GM19328 (cell line): ENCODE results near the gene RIMBP3B.
"Not testable (repeated sequence)": the region's sequence is repeated elsewhere in the genome, so short reads cannot be mapped to it uniquely, and the experiment has no call there.

Source experiments
- ATAC-seq: cut with Tn5 transposase; IDR thresholded peaks from one replicate; pipeline ENCODE4 v1.9.1; 2021; ENCODE audit warnings: mild to moderate bottlenecking, moderate library complexity; ENCODE audit not compliant: unreplicated experiment

The RIMBP3B gene, protein sequence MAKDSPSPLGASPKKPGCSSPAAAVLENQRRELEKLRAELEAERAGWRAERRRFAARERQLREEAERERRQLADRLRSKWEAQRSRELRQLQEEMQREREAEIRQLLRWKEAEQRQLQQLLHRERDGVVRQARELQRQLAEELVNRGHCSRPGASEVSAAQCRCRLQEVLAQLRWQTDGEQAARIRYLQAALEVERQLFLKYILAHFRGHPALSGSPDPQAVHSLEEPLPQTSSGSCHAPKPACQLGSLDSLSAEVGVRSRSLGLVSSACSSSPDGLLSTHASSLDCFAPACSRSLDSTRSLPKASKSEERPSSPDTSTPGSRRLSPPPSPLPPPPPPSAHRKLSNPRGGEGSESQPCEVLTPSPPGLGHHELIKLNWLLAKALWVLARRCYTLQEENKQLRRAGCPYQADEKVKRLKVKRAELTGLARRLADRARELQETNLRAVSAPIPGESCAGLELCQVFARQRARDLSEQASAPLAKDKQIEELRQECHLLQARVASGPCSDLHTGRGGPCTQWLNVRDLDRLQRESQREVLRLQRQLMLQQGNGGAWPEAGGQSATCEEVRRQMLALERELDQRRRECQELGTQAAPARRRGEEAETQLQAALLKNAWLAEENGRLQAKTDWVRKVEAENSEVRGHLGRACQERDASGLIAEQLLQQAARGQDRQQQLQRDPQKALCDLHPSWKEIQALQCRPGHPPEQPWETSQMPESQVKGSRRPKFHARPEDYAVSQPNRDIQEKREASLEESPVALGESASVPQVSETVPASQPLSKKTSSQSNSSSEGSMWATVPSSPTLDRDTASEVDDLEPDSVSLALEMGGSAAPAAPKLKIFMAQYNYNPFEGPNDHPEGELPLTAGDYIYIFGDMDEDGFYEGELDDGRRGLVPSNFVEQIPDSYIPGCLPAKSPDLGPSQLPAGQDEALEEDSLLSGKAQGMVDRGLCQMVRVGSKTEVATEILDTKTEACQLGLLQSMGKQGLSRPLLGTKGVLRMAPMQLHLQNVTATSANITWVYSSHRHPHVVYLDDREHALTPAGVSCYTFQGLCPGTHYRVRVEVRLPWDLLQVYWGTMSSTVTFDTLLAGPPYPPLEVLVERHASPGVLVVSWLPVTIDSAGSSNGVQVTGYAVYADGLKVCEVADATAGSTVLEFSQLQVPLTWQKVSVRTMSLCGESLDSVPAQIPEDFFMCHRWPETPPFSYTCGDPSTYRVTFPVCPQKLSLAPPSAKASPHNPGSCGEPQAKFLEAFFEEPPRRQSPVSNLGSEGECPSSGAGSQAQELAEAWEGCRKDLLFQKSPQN (N-terminal part only)

GRCh38 chr22:21383701-21384467, at the start of gene RIMBP3B:
Gene RIMBP3B, plus strand, starts transcription at chr22:21383751. Its CDS starts 108 bp downstream, at chr22:21383859.
- ATAC-seq, result not testable (repeated sequence)

DNA sequence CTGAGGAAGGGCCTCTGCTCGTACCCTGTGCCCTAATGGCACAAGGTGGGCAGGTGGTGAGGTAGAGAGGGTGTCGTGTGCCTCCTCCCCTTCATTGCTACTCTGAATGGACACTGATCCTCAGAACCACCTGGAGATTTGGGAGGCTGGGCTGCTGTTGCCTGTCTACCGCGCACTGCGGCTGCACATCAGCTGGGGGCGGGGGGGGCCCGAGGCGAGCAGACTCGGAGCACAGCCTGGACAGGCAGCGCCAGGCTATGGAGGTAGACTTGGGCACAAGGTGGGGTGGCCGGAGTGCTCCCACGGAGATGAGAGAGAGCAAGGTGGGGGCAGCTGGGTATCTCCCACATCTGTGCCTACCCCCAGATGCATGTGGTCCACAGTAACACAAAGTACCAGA, 26.0 kb upstream of the RIMBP3B start:
- ATAC-seq, result not testable (repeated sequence)

DNA sequence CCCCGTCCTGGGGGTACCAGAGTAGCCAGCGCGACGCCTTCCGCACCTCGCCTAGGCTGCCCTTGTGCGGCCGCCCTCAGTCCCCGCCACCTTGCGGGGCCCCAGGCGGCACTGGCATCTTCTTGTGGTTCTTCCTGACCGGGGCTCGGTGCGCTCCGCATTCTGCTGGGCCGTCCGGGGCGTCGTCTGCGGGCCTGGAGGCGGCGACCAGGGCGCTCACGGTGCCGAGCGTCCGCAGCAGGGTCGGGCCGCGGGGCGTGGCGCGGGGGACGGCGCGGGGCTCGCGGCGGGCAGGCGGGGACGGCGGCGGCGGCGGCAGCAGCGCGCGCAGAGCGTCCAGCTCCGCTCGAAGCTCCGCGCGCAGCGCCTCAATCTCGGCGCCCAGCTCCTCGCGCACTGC, 23.0 kb upstream of the RIMBP3B start:
- not testable (repeated sequence) for ATAC-seq

GRCh38 chr22:21362473-21362872, 21.1 kb upstream of the RIMBP3B start:
- ATAC-seq, result not testable (repeated sequence)

DNA sequence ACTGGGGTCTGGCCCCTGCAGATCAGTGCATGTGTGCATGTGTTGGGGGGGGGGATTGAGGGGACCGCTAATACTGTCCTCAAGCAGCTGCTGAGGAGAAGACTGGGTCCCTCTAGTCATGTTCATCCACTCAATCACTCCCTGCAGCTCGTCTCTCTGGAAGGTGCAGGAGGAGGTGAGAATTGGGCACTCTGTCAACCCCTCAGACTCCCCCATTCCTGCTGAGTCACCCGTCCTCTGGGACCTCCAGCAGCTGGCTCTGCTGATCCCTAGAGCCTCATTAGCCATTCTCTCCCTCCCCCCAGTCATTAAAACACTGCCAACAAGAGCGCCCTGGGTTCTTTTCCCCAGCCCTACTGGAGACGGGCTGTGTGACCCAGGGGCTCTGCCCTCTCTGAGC, 20.5 kb upstream of the RIMBP3B start:
- not testable (repeated sequence) for ATAC-seq

GRCh38 chr22:21363803-21364202, 19.7 kb upstream of the RIMBP3B start:
- not testable (repeated sequence) for ATAC-seq

DNA sequence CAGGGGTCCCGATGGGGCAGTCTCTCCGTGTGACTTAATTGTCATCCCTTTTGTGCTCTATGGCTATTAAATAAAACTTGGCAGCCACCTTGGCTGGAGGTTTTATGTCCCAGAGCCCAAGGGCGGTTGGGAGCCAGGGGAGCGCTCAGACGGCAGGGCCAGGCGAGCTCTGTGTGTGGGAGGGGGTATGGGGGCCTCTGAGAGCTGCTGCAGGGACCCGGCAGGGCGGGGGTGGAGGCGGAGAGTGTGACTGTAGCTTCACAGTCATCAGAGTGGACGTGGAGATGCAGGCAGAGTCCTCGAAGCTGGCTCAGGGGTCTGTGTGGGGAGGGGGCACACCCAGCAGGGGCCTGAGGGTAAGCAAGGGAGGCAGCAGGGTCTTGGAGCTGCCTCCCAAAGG, 19.2 kb upstream of the RIMBP3B start:
- not testable (repeated sequence) for ATAC-seq

GRCh38 chr22:21365337-21365736, 18.2 kb upstream of the RIMBP3B start:
- ATAC-seq, result not testable (repeated sequence)

GRCh38 chr22:21368603-21369310, 14.8 kb upstream of the RIMBP3B start:
- not testable (repeated sequence) for ATAC-seq

DNA sequence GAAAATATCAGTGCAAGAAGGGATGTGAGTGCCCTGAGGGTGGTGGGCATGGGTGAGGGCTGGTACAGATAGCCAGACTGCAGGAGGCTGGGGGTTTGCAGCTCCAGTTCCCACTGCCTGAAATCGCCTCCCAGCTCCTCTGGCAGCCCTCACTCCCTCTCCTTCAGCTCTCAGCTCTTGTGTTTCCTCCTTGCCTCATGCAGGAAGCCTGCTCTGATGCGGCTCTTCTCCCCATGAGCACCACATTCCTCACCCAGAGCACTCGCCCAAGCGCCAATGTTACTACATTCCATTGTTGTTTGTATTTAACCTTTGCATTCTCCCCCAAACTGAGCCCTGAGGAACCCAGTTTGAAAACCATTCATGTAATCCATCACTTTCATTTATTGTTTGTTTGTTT, 7.7 kb upstream of the RIMBP3B start:
- not testable (repeated sequence) for ATAC-seq

GRCh38 chr22:21384468-21385357, 1.2 kb downstream of the RIMBP3B start:
- not testable (repeated sequence) for ATAC-seq

- not testable (repeated sequence) for ATAC-seq
Observed at GRCh38 chr22:21389480-21389879, 5.9 kb downstream of the RIMBP3B start.

DNA sequence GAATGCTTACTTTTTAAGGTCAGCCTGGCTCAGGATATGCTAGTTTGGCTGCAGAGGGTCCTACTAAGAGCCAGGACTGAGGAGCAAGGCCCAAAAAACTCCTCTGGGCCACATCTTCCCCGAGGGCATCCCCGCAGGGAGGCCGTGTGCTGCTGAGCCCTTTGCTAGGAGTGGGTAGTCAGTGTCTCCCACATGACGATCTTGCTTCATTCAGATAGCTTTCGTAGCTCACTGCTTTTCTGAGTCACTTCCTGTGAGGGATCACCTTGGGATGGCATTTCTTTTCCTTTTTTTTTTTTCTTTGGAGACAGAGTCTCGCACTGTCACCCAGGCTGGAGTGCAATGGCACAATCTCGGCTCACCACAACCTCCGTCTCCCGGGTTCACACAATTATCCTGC, 6.5 kb downstream of the RIMBP3B start:
- ATAC-seq, result not testable (repeated sequence)

DNA sequence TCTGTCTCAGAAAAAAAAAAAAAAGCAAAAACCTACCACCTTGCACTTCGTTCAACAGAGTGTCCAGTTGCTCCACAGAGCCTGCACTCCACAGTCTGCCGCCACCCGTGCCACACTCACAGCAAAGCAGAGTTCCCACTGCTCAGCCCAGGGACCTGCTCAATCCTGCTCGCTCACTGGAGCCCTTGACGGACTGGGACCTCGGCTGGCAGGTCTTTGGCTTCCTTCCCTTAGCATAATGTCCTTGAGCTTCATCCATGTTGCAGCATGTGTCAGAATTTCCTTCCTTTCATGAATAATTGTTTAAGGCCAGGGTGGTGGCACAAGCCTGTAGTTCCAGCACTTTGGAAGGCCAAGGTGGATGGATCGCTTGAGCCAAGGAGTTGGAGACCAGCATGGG, 11.1 kb downstream of the RIMBP3B start:
- not testable (repeated sequence) for ATAC-seq

DNA sequence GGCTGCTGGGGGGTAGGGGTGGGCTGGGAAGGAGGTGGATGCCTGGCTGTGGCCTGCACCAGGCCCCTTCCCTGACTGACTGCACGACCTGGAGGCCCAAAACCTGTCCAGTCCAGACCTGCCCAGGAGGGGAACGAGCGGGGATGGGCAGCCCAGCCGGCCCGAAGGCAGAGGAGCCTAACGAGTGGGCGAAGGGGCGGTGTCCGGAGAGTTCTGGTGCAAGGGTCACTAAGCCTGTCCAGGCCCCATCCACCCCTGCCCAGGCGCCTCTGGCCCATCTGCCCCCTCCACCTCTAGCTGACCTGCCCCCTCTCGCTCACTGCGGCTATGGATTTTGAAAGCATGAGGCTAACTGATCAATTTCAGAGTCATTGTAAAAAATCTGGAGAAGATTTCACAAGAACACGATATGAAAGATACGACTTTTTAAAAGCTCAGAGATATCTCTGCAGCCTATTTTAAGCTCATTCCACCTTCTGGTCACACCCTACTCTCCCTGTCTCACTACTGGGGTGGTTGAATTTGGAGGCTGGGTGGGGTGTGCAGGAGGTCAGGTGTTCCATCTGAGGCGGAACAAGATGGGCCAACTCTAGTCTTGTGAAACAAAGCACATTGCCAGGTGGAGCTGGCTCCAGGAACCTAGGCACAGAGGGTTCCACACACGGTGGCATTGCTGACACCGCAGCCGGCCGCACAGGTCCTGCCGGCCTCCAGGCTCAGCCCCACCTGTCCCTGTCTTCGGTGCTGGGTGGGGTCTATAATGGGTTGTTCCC, 17.8 kb downstream of the RIMBP3B start:
- not testable (repeated sequence) for ATAC-seq

DNA sequence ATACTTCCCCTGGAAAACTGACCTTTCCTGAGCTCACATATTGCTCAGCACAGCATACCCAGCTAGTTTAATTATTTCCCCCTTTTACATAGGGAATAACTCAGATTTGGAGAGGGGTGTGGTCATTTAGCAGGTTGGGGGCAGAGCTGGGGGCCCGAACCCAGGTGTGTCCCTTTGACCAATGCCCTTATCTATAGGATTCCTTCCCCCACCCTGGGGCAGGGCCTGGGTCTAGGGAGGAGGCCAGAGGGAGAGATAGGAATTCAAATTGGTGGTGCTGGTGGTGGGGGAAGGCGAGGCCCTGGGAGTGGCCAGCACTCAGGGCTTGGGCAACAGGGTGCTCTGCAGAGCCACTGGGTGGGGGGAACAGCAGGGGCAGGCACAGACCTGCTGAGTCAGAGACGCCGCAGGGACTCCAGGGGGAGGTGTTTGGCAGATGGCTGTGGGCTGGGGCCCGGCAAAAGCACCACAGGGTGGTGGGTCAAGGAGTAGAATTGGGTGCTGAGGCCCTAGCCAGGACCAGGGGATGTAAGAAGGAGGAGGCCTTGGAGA, 19.3 kb downstream of the RIMBP3B start:
- not testable (repeated sequence) for ATAC-seq

DNA sequence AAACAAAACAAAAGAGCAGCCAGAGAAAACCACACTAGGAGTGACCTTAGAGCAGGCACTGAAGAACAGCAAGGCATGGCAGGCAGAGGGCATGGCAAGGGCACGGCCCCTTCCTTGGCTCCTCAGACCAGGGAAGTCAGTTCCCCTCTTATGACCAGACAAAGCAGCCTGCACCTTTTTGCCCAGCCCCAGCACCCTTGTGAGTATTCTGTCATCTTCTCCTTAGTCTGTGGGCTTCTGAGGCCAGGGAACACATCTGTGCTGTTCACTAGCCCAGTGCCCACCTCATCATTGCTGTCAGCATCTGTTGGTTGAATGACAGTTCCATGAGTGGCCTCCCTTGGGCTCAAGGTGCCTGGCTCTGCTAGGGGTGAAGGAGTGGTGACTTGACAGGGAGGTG, 23.6 kb downstream of the RIMBP3B start:
- not testable (repeated sequence) for ATAC-seq
